ENCODE results near the gene PPP1R7. TPM values are rescaled to one million over a fixed set of nuclear protein-coding genes. Genes with fewer than 3 reads are reported as not detected.

The PPP1R7 gene
- total RNA-seq, 1 donor from 2014 or later = 51.1 TPM

- no peaks in the 10 kb centered on the region for H3K36me3 ChIP-seq
- no peak for DNase-seq (ENCODE audit: extremely low spot score in 2 of 2)
- no peak overlapping the region for H3K27ac ChIP-seq
- no peaks in the 10 kb centered on the region for H3K27me3 ChIP-seq
- intact Hi-C loops (cut with DNase I) = no loop called here
- H3K4me1 ChIP-seq = no peaks in the 10 kb centered on the region
- H3K4me3 ChIP-seq = no peak overlapping the region
- H3K9me3 ChIP-seq = no peaks in the 10 kb centered on the region
- TF ChIP-seq POLR2AphosphoS5 (IDR thresholded peaks at IDR 0.05; ENCODE audit: insufficient read depth in 1 of 2, low read depth in 1 of 2) (no peak), POLR2A (IDR thresholded peaks at IDR 0.05) (no peak), CTCF (IDR thresholded peaks at IDR 0.05) (no peak)
Measured at GRCh38 chr2:241199897-241200821, 49.9 kb downstream of the PPP1R7 start.

GRCh38 chr2:241200822-241201395 lies 50.6 kb downstream of the PPP1R7 start:
- H3K4me3 ChIP-seq = no peak overlapping the region
- no peaks in the 10 kb centered on the region for H3K36me3 ChIP-seq
- no peak for DNase-seq (ENCODE audit: extremely low spot score in 2 of 2)
- no peak for TF ChIP-seq POLR2AphosphoS5 (IDR thresholded peaks at IDR 0.05; ENCODE audit: insufficient read depth in 1 of 2, low read depth in 1 of 2)
- H3K27ac ChIP-seq = no peak overlapping the region
- H3K27me3 ChIP-seq = no peaks in the 10 kb centered on the region
- intact Hi-C loops (cut with DNase I) = no loop called here
- no peaks in the 10 kb centered on the region for H3K9me3 ChIP-seq
- H3K4me1 ChIP-seq = no peaks in the 10 kb centered on the region

- H3K4me1 ChIP-seq = no peaks in the 10 kb centered on the region
- TF ChIP-seq POLR2AphosphoS5 (IDR thresholded peaks at IDR 0.05; ENCODE audit: insufficient read depth in 1 of 2, low read depth in 1 of 2) (no peak), CTCF (IDR thresholded peaks at IDR 0.05) (no peak), POLR2A (IDR thresholded peaks at IDR 0.05) (no peak)
- H3K9me3 ChIP-seq = no peaks in the 10 kb centered on the region
- no peak overlapping the region for H3K27ac ChIP-seq
- no peaks in the 10 kb centered on the region for H3K27me3 ChIP-seq
- intact Hi-C loops (cut with DNase I) = no loop called here
- no peak overlapping the region for H3K4me3 ChIP-seq
- H3K36me3 ChIP-seq = no peaks in the 10 kb centered on the region
- DNase-seq (ENCODE audit: extremely low spot score in 2 of 2) = no peak
Measured at GRCh38 chr2:241201445-241202267, 51.4 kb downstream of the PPP1R7 start.

GRCh38 chr2:241202268-241202585 lies 52.0 kb downstream of the PPP1R7 start:
- Histone ChIP-seq H3K27me3 (no peaks in the 10 kb centered on the region), H3K27ac (no peak overlapping the region), H3K4me1 (no peaks in the 10 kb centered on the region), H3K4me3 (no peak overlapping the region), H3K36me3 (no peaks in the 10 kb centered on the region), H3K9me3 (no peaks in the 10 kb centered on the region)
- TF ChIP-seq POLR2AphosphoS5 (IDR thresholded peaks at IDR 0.05; ENCODE audit: insufficient read depth in 1 of 2, low read depth in 1 of 2) (no peak), POLR2A (IDR thresholded peaks at IDR 0.05) (no peak), CTCF (IDR thresholded peaks at IDR 0.05) (no peak)
- DNase-seq (ENCODE audit: extremely low spot score in 2 of 2) = no peak
- intact Hi-C loops (cut with DNase I) = no loop called here

- Histone ChIP-seq H3K9me3 (no peaks in the 10 kb centered on the region), H3K36me3 (no peaks in the 10 kb centered on the region), H3K4me1 (no peaks in the 10 kb centered on the region), H3K27me3 (no peaks in the 10 kb centered on the region), H3K4me3 (no peak overlapping the region), H3K27ac (no peak overlapping the region)
- TF ChIP-seq POLR2A (IDR thresholded peaks at IDR 0.05) (no peak), CTCF (IDR thresholded peaks at IDR 0.05) (no peak)
- no peak for DNase-seq (ENCODE audit: extremely low spot score in 2 of 2)
- intact Hi-C loops (cut with DNase I) = no loop called here
Measured at GRCh38 chr2:241202681-241203080, 52.4 kb downstream of the PPP1R7 start.

All from vagina (tissue), 2 donors.